ENCODE data around the gene SMAP2.

Gene SMAP2

DNA sequence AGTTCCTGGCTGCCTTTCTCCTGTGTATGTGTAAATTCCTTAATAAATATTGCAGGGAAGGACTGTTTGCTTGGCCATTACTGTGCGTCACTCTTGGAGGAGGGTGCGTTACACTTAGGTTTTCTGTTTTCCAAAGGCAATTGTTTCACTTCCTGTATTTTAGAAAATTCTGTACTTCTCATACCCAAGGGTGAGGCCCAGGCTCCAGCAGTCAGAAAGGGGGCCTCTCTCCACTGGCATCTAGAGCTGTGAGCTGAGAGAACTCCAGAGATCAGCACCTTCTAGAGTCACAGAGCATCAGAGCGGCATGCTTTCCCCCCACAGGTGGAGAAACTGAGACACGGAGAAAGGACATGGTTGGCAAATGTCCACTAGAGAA, 49.7 kb downstream of the SMAP2 start (continued):
- no peak for TF ChIP-seq ZSCAN4 (tag by site-specific recombination; IDR thresholded peaks at IDR 0.05)
- no peak for TF ChIP-seq GLI4 (tag by site-specific recombination; IDR thresholded peaks at IDR 0.05)
- TF ChIP-seq ZNF157 (tag by site-specific recombination; IDR thresholded peaks at IDR 0.05) = no peak
- TF ChIP-seq ZNF214 (tag by site-specific recombination; IDR thresholded peaks at IDR 0.05; ENCODE audit: borderline replicate concordance) = no peak
- no peak for TF ChIP-seq ZNF830 (tag by site-specific recombination; IDR thresholded peaks at IDR 0.05; ENCODE audit: low read depth)
- TF ChIP-seq ZNF350 (tag by site-specific recombination; IDR thresholded peaks at IDR 0.05) = no peak

DNA sequence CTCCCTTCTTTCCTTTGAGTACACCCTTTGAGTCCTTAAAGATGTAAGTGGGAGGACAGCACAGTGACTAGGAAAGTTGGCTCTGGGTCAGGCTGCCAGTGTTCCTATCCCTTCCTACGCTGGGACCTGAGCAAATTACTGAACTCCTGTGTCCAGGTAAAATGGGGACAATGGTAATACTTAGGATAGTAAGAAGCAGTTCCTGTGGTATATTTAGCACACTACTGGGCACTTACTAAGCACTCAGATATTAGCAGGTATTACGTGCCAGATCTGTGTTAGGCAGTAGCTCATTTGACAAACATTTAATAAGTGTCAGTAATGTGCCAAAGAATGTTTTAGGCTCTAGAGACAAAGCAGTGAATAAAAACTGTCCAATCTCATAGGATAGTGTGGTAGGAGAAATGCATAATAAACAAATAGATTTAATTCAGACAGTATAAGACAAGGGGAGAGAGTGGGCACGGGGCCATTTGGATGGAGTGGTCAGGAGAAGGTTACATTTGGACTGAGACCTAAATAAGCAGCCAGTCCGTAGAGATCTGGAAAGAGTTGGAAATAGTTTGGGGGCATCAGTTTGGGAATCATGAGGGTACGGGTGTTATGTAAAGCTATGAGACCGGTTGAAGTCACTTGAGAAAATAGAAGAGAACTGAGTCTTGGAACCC, 50.6 kb downstream of the SMAP2 start:
- ChIA-PET CTCF (interaction anchor here (0.5 to 3.9 kb wide), 4 partner anchors 15 to 326 kb away, joined by 3 to 22 read pairs (median 4); no protein-coding TSS in a partner anchor), POLR2A (no interaction called here)
- Histone ChIP-seq H3K4me3 (ENCODE audit: low read depth, low read length) (no peak overlapping the region), H3K9me3 (ENCODE audit: control insufficient read depth, insufficient read depth, low read depth, low read length) (no peaks in the 10 kb centered on the region), H3K27ac (ENCODE audit: extremely low read depth, low read depth, low read length) (no peak overlapping the region), H3K36me3 (ENCODE audit: control insufficient read depth in 2 of 2, insufficient read depth in 1 of 2, low read length in 2 of 2) (peaks cover 0 to 34% of the 10 kb centered on the region in 2 experiments; a peak in 1 of 3 replicates), H3K4me1 (ENCODE audit: control insufficient read depth, insufficient read depth, low read length) (peaks cover 6% of the 10 kb centered on the region)
- TF ChIP-seq ZNF404 (tag by site-specific recombination; IDR thresholded peaks at IDR 0.05) (no peak), KLF8 (tag by site-specific recombination; IDR thresholded peaks at IDR 0.05) (no peak), ZNF514 (tag by site-specific recombination; IDR thresholded peaks at IDR 0.05) (no peak), ZNF140 (tag by site-specific recombination; IDR thresholded peaks at IDR 0.05) (no peak), ZNF555 (tag by site-specific recombination; conservative IDR thresholded peaks at IDR 0.05) (no peak), ZNF837 (tag by site-specific recombination; IDR thresholded peaks at IDR 0.05) (no peak), EGR2 (tag by site-specific recombination; IDR thresholded peaks at IDR 0.05; ENCODE audit: low read depth) (no peak), ZNF776 (tag by site-specific recombination; IDR thresholded peaks at IDR 0.05; ENCODE audit: borderline replicate concordance) (no peak), MEIS1 (CRISPR knock-in tag; IDR thresholded peaks at IDR 0.05; ENCODE audit: borderline replicate concordance) (no peak)
- TF ChIP-seq, protein P1, sequence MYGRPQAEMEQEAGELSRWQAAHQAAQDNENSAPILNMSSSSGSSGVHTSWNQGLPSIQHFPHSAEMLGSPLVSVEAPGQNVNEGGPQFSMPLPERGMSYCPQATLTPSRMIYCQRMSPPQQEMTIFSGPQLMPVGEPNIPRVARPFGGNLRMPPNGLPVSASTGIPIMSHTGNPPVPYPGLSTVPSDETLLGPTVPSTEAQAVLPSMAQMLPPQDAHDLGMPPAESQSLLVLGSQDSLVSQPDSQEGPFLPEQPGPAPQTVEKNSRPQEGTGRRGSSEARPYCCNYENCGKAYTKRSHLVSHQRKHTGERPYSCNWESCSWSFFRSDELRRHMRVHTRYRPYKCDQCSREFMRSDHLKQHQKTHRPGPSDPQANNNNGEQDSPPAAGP (tag by site-specific recombination; IDR thresholded peaks at IDR 0.05) = no peak
- TF ChIP-seq, protein P2, sequence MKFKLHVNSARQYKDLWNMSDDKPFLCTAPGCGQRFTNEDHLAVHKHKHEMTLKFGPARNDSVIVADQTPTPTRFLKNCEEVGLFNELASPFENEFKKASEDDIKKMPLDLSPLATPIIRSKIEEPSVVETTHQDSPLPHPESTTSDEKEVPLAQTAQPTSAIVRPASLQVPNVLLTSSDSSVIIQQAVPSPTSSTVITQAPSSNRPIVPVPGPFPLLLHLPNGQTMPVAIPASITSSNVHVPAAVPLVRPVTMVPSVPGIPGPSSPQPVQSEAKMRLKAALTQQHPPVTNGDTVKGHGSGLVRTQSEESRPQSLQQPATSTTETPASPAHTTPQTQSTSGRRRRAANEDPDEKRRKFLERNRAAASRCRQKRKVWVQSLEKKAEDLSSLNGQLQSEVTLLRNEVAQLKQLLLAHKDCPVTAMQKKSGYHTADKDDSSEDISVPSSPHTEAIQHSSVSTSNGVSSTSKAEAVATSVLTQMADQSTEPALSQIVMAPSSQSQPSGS (tag by site-specific recombination; IDR thresholded peaks at IDR 0.05; ENCODE audit: low read depth) = no peak

DNA sequence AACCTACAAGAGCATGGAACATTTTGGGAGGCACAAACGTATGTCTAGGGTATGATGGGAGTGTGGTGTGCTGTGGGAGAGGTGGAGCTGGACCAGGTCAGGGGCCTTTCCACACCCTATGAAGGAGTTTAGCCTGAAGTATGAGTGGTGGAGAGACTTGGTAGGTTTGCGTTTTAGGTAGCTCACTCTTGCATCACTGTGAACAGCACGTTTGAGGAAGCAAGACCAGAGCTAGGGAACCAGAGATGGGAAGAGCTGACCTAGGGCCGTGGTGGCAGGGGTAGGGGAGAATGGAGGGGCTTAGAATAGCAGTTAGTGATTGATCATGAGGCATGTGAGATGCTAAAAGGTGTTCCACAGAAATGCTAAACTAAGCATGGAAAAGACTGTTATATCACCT, 51.7 kb downstream of the SMAP2 start:
- CTCF ChIA-PET = interaction anchor here (3.9 kb wide), 1 partner anchor 14 kb away, joined by 22 read pairs; no protein-coding TSS in a partner anchor
- no peak for TF ChIP-seq SP3 (tag by site-specific recombination; IDR thresholded peaks at IDR 0.05)
- TF ChIP-seq, protein P3, sequence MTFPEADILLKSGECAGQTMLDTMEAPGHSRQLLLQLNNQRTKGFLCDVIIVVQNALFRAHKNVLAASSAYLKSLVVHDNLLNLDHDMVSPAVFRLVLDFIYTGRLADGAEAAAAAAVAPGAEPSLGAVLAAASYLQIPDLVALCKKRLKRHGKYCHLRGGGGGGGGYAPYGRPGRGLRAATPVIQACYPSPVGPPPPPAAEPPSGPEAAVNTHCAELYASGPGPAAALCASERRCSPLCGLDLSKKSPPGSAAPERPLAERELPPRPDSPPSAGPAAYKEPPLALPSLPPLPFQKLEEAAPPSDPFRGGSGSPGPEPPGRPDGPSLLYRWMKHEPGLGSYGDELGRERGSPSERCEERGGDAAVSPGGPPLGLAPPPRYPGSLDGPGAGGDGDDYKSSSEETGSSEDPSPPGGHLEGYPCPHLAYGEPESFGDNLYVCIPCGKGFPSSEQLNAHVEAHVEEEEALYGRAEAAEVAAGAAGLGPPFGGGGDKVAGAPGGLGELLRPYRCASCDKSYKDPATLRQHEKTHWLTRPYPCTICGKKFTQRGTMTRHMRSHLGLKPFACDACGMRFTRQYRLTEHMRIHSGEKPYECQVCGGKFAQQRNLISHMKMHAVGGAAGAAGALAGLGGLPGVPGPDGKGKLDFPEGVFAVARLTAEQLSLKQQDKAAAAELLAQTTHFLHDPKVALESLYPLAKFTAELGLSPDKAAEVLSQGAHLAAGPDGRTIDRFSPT (tag by site-specific recombination; IDR thresholded peaks at IDR 0.05) = no peak
- no peak for TF ChIP-seq ZNF518A (tag by site-specific recombination; conservative IDR thresholded peaks at IDR 0.05; ENCODE audit: low read depth)
- no peak for TF ChIP-seq ZNF132 (tag by site-specific recombination; IDR thresholded peaks at IDR 0.05; ENCODE audit: borderline replicate concordance)

More for the DNA sequence above, 51.7 kb downstream of the SMAP2 start:
- H3K4me1 ChIP-seq (ENCODE audit: control insufficient read depth, insufficient read depth, low read length) = peaks cover 6% of the 10 kb centered on the region
- no peaks in the 10 kb centered on the region for H3K9me3 ChIP-seq (ENCODE audit: control insufficient read depth, insufficient read depth, low read depth, low read length)
- no peak overlapping the region for H3K27ac ChIP-seq (ENCODE audit: extremely low read depth, low read depth, low read length)
- POLR2A ChIA-PET = interaction anchor here (1.5 kb wide), 1 partner anchor 25 kb away, joined by 4 read pairs; the partner anchor contains the start of gene ZFP69B
- H3K36me3 ChIP-seq (ENCODE audit: control insufficient read depth in 2 of 2, insufficient read depth in 1 of 2, low read length in 2 of 2) = peaks cover 0 to 34% of the 10 kb centered on the region in 2 experiments; a peak in 1 of 3 replicates
- H3K4me3 ChIP-seq (ENCODE audit: low read depth, low read length) = no peak overlapping the region
